WTC11 (cell line): ENCODE results near the gene TMEM258. TPM values are rescaled to one million over a fixed set of nuclear protein-coding genes. Genes with fewer than 3 reads are reported as not detected.

Source experiments
- ATAC-seq: fragments of 200-7000 bp; cut with Tn5 transposase; 2 replicates; pipeline ENCODE4 v1.10.0; 2021; ENCODE audit warnings: mild to moderate bottlenecking, moderate library complexity
- CTCF ChIA-PET: fragments of 300-600 bp; sonication (Branson Sonifier 250); formaldehyde crosslinking; loops from one replicate; lab custom pipeline; 2021; ENCODE audit warnings: antibody characterized with exemption; lab: Charles Lee
- POLR2A ChIA-PET: fragments of 350-600 bp; sonication (Branson Sonifier 250); formaldehyde crosslinking; loops from one replicate; lab custom pipeline; 2021; ENCODE audit warnings: antibody characterized with exemption; lab: Charles Lee
- DNase-seq: peaks from one replicate; pipeline ENCODE4 v3.0.0; 2021; ENCODE audit warnings: low spot score
- H3K27ac Mint-ChIP-seq: 2 replicates; pipeline ENCODE4 v1.8.0; 2021; ENCODE audit warnings: mixed read lengths
- H3K27me3 Mint-ChIP-seq: 2 replicates; pipeline ENCODE4 v1.8.0; 2021; ENCODE audit warnings: low read depth, mild to moderate bottlenecking, moderate library complexity, mixed read lengths
- H3K36me3 Mint-ChIP-seq: 2 replicates; pipeline ENCODE4 v1.8.0; 2021; ENCODE audit warnings: mixed read lengths
- H3K4me1 Mint-ChIP-seq: 2 replicates; pipeline ENCODE4 v1.8.0; 2022; ENCODE audit warnings: mixed read lengths
- H3K4me3 Mint-ChIP-seq: 2 replicates; pipeline ENCODE4 v1.8.0; 2021; ENCODE audit warnings: mild to moderate bottlenecking, moderate library complexity, mixed read lengths
- H3K9me3 Mint-ChIP-seq: 2 replicates; pipeline ENCODE4 v1.8.0; 2021; ENCODE audit warnings: mixed read lengths
- AR ChIP-seq: fragments of 250-450 bp; sonication (Bioruptor Pico); IDR thresholded peaks from 2 replicates; pipeline ENCODE4 v1.9.0; 2021; ENCODE audit warnings: mild to moderate bottlenecking
- E2F5 ChIP-seq: sonication (generic); formaldehyde crosslinking; IDR thresholded peaks from 2 replicates; pipeline ENCODE4 v1.8.1; 2022; ENCODE audit warnings: mild to moderate bottlenecking, moderate library complexity, missing genetic modification reagents
- ELF4 ChIP-seq: sonication (generic); formaldehyde crosslinking; IDR thresholded peaks from 2 replicates; pipeline ENCODE4 v1.8.1; 2022; ENCODE audit warnings: low read depth, mild to moderate bottlenecking, moderate library complexity, missing genetic modification reagents
- ESRRA ChIP-seq: sonication (generic); formaldehyde crosslinking; IDR thresholded peaks from 2 replicates; pipeline ENCODE4 v1.8.1; 2022; ENCODE audit warnings: mild to moderate bottlenecking, missing genetic modification reagents, borderline replicate concordance
- HMGXB4 ChIP-seq: sonication (generic); formaldehyde crosslinking; IDR thresholded peaks from 2 replicates; pipeline ENCODE4 v1.8.1; 2023; ENCODE audit warnings: mild to moderate bottlenecking, moderate library complexity, missing genetic modification reagents
- IRF2 ChIP-seq: sonication (generic); formaldehyde crosslinking; IDR thresholded peaks from 2 replicates; pipeline ENCODE4 v1.8.0; 2022; ENCODE audit warnings: low read depth, missing genetic modification reagents, borderline replicate concordance
- JUN ChIP-seq: sonication (generic); formaldehyde crosslinking; IDR thresholded peaks from 2 replicates; pipeline ENCODE4 v1.8.0; 2023; ENCODE audit warnings: mild to moderate bottlenecking, missing genetic modification reagents
- MXD4 ChIP-seq: fragments of 250-450 bp; sonication (Bioruptor Pico); IDR thresholded peaks from 2 replicates; pipeline ENCODE4 v1.8.0; 2021; ENCODE audit warnings: mild to moderate bottlenecking, moderate library complexity, borderline replicate concordance
- NFE2L1 ChIP-seq: sonication (generic); formaldehyde crosslinking; IDR thresholded peaks from 2 replicates; pipeline ENCODE4 v1.8.1; 2023; ENCODE audit warnings: missing genetic modification reagents
- NFYB ChIP-seq: sonication (generic); formaldehyde crosslinking; conservative IDR thresholded peaks from 2 replicates; pipeline ENCODE4 v1.8.0; 2022; ENCODE audit warnings: low read depth, missing genetic modification reagents
- SMAD3 ChIP-seq: sonication (generic); formaldehyde crosslinking; IDR thresholded peaks from 2 replicates; pipeline ENCODE4 v1.8.0; 2022; ENCODE audit warnings: missing genetic modification reagents, mild to moderate bottlenecking, borderline replicate concordance
- USF1 ChIP-seq: sonication (generic); formaldehyde crosslinking; IDR thresholded peaks from 2 replicates; pipeline ENCODE4 v1.8.0; 2022; ENCODE audit warnings: mild to moderate bottlenecking, missing genetic modification reagents
- ZBTB21 ChIP-seq: sonication (generic); formaldehyde crosslinking; IDR thresholded peaks from 2 replicates; pipeline ENCODE4 v1.8.1; 2023; ENCODE audit warnings: mild to moderate bottlenecking, missing genetic modification reagents, borderline replicate concordance
- ZBTB43 ChIP-seq: sonication (generic); formaldehyde crosslinking; IDR thresholded peaks from 2 replicates; pipeline ENCODE4 v1.8.1; 2023; ENCODE audit warnings: mild to moderate bottlenecking, missing genetic modification reagents
- ZNF263 ChIP-seq: sonication (generic); formaldehyde crosslinking; IDR thresholded peaks from 2 replicates; pipeline ENCODE4 v1.8.1; 2022; ENCODE audit warnings: low read depth, mild to moderate bottlenecking, moderate library complexity, missing genetic modification reagents
- ZNF532 ChIP-seq: fragments of 250-450 bp; sonication (Bioruptor Pico); IDR thresholded peaks from 2 replicates; pipeline ENCODE4 v1.9.0; 2021; ENCODE audit warnings: mild to moderate bottlenecking, borderline replicate concordance
- total RNA-seq: library from RNA; stranded (reverse); gene quantifications from 3 replicates; pipeline ENCODE4 v1.2.3, GENCODE V29; 2021
- TF ChIP-seq, protein P1 (sequence below): fragments of 250-450 bp; sonication (Bioruptor Pico); IDR thresholded peaks from 2 replicates; pipeline ENCODE4 v1.9.0; 2021; ENCODE audit warnings: moderate library complexity, mild to moderate bottlenecking, inconsistent platforms, borderline replicate concordance
- TF ChIP-seq, protein P2 (sequence below): fragments of 250-450 bp; sonication (Bioruptor Pico); IDR thresholded peaks from 2 replicates; pipeline ENCODE4 v2.1.2; 2022; ENCODE audit warnings: mild to moderate bottlenecking, moderate library complexity
- TF ChIP-seq, protein P3 (sequence below): fragments of 200-600 bp; IDR thresholded peaks from 2 replicates; pipeline ENCODE4 v1.8.0; 2022; ENCODE audit warnings: antibody characterized with exemption
- TF ChIP-seq, protein P4 (sequence below): sonication (generic); formaldehyde crosslinking; conservative IDR thresholded peaks from 2 replicates; pipeline ENCODE4 v1.8.1; 2022; ENCODE audit warnings: mild to moderate bottlenecking, missing genetic modification reagents

The TMEM258 gene
- total RNA-seq, 1 experiment from 2014 or later = 175 TPM

DNA sequence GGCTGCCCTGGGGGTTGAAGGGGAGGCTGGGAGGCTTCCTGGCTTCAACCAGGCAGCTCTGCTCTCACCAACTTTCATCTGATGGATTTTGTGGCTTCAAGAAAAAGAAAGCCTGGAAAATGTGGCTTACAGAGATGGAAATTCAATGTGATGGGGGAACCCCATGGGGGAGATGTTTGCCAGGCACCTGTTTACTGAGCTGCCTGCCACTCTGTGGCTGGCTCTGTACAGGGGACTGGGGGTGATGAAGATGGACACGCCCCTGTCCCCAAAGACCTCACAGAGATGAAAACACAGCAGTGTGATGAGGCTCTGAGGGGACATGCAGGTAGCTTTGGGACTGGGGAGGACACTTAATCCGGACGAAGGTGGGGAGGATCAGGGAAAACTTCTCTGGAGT, 10.1 kb downstream of the TMEM258 start:
- no peak overlapping the region for H3K4me3 Mint-ChIP-seq
- TF ChIP-seq, protein P1, sequence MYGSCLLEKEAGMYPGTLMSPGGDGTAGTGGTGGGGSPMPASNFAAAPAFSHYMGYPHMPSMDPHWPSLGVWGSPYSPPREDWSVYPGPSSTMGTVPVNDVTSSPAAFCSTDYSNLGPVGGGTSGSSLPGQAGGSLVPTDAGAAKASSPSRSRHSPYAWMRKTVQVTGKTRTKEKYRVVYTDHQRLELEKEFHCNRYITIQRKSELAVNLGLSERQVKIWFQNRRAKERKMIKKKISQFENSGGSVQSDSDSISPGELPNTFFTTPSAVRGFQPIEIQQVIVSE (CRISPR knock-in tag) = no peak
- TF ChIP-seq JUN (no peak), NFE2L1 (CRISPR knock-in tag) (no peak), USF1 (CRISPR knock-in tag) (no peak), MXD4 (CRISPR knock-in tag) (no peak), ZNF532 (CRISPR knock-in tag) (no peak), ZBTB43 (CRISPR knock-in tag) (no peak), NFYB (CRISPR knock-in tag) (no peak), AR (CRISPR knock-in tag) (no peak), HMGXB4 (no peak), SMAD3 (no peak), IRF2 (CRISPR knock-in tag) (no peak), ESRRA (CRISPR knock-in tag) (no peak), ELF4 (no peak), ZBTB21 (CRISPR knock-in tag) (no peak), E2F5 (CRISPR knock-in tag) (no peak), ZNF263 (CRISPR knock-in tag) (no peak)
- TF ChIP-seq, protein P2, sequence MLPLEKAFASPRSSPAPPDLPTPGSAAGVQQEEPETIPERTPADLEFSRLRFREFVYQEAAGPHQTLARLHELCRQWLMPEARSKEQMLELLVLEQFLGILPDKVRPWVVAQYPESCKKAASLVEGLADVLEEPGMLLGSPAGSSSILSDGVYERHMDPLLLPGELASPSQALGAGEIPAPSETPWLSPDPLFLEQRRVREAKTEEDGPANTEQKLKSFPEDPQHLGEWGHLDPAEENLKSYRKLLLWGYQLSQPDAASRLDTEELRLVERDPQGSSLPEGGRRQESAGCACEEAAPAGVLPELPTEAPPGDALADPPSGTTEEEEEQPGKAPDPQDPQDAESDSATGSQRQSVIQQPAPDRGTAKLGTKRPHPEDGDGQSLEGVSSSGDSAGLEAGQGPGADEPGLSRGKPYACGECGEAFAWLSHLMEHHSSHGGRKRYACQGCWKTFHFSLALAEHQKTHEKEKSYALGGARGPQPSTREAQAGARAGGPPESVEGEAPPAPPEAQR (CRISPR knock-in tag) = no peak
- TF ChIP-seq, protein P3, sequence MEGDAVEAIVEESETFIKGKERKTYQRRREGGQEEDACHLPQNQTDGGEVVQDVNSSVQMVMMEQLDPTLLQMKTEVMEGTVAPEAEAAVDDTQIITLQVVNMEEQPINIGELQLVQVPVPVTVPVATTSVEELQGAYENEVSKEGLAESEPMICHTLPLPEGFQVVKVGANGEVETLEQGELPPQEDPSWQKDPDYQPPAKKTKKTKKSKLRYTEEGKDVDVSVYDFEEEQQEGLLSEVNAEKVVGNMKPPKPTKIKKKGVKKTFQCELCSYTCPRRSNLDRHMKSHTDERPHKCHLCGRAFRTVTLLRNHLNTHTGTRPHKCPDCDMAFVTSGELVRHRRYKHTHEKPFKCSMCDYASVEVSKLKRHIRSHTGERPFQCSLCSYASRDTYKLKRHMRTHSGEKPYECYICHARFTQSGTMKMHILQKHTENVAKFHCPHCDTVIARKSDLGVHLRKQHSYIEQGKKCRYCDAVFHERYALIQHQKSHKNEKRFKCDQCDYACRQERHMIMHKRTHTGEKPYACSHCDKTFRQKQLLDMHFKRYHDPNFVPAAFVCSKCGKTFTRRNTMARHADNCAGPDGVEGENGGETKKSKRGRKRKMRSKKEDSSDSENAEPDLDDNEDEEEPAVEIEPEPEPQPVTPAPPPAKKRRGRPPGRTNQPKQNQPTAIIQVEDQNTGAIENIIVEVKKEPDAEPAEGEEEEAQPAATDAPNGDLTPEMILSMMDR = no peak
- TF ChIP-seq, protein P4, sequence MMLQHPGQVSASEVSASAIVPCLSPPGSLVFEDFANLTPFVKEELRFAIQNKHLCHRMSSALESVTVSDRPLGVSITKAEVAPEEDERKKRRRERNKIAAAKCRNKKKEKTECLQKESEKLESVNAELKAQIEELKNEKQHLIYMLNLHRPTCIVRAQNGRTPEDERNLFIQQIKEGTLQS (CRISPR knock-in tag) = no peak
- POLR2A ChIA-PET = no interaction called here
- peaks cover 19% of the 10 kb centered on the region for H3K36me3 Mint-ChIP-seq
- no peak for ATAC-seq
- H3K9me3 Mint-ChIP-seq = no peaks in the 10 kb centered on the region
- no peak overlapping the region for H3K27ac Mint-ChIP-seq
- CTCF ChIA-PET = interaction anchor here (1.4 kb wide), 2 partner anchors 10 to 35 kb away, joined by 3 to 9 read pairs; no protein-coding TSS in a partner anchor
- H3K27me3 Mint-ChIP-seq = peaks cover 4% of the 10 kb centered on the region; the same call in 1 of the 2 replicates
- DNase-seq = no peak
- H3K4me1 Mint-ChIP-seq = no peaks in the 10 kb centered on the region
